GM23338 (cell line): ENCODE data around the gene NTN4.

Experiments
- CTCF ChIP-seq, 2 experiments: fragments of 200-600 bp in 1 of 2; sonication (generic) in 1 of 2; conservative IDR thresholded peaks; 2 replicates each; pipeline versions ENCODE4 v1.5.1 to v1.6.1; 2016 to 2017; ENCODE audit warnings: antibody characterized with exemption in 2 of 2, low read depth in 2 of 2, mild to moderate bottlenecking in 2 of 2, moderate library complexity in 1 of 2
- EZH2phosphoT487 ChIP-seq: fragments of 200-600 bp; sonication (generic); IDR thresholded peaks from one replicate; pipeline ENCODE4 v1.8.1; 2018; ENCODE audit warnings: antibody characterized with exemption; ENCODE audit not compliant: unreplicated experiment
- STAT1 ChIP-seq: IDR thresholded peaks from one replicate; pipeline ENCODE4 v1.6.1; 2016; ENCODE audit warnings: antibody characterized with exemption; ENCODE audit not compliant: unreplicated experiment
- ZNF462 ChIP-seq: fragments of 250-450 bp; sonication (Bioruptor Pico); IDR thresholded peaks from 2 replicates; pipeline ENCODE4 v1.5.0; 2020; ENCODE audit warnings: mild to moderate bottlenecking, moderate library complexity

GRCh38 chr12:95834572-95834971 is 44.0 kb upstream of the NTN4 start:
- TF ChIP-seq STAT1 (no peak), ZNF462 (CRISPR knock-in tag) (no peak), EZH2phosphoT487 (no peak), CTCF (conservative IDR thresholded peaks at IDR 0.05; ENCODE audit: low read depth in 2 of 2) (no peak)
